Hypothalamus (tissue), 51 donors: ENCODE data around the gene GRIK3.

Source experiments
- DNase-seq, 51 donors: peaks; one replicate each; lab custom pipeline; 2025; lab: John Stamatoyannopoulos, UW

Gene GRIK3

GRCh38 chr1:36982709-36983108 is 51.6 kb downstream of the GRIK3 start:
- peak in 17 of 51 donors; percentile 8 to 41 (median 30) for DNase-seq

- peak in 2 of 51 donors; percentile 15 to 33 for DNase-seq
Measured at GRCh38 chr1:36981771-36982622, 52.3 kb downstream of the GRIK3 start.

GRCh38 chr1:36981126-36981525 is 53.2 kb downstream of the GRIK3 start:
- no peak for DNase-seq

- no peak for DNase-seq
Measured at GRCh38 chr1:36977731-36978406, 56.4 kb downstream of the GRIK3 start.

- DNase-seq: no peak
Measured at GRCh38 chr1:36975642-36976041, 58.7 kb downstream of the GRIK3 start.

GRCh38 chr1:36973056-36973455 is 61.3 kb downstream of the GRIK3 start:
- no peak for DNase-seq

- DNase-seq: peak in 5 of 51 donors; percentile 10 to 42 (median 18)
Measured at GRCh38 chr1:36971852-36972618, 62.3 kb downstream of the GRIK3 start.

GRCh38 chr1:36968730-36969129 is 65.6 kb downstream of the GRIK3 start:
- peak in 1 of 51 donors; percentile 35 for DNase-seq

GRCh38 chr1:36966242-36966641 is 68.1 kb downstream of the GRIK3 start:
- DNase-seq: peak in 1 of 51 donors; percentile 7

GRCh38 chr1:36965275-36966159 is 68.8 kb downstream of the GRIK3 start:
- DNase-seq: no peak

- DNase-seq: no peak
Measured at GRCh38 chr1:36964830-36965229, 69.5 kb downstream of the GRIK3 start.

GRCh38 chr1:36963006-36963405 is 71.3 kb downstream of the GRIK3 start:
- DNase-seq: peak in 16 of 51 donors; percentile 10 to 66 (median 38)

GRCh38 chr1:36961062-36961615 is 73.2 kb downstream of the GRIK3 start:
- no peak for DNase-seq

GRCh38 chr1:36956570-36956969 is 77.7 kb downstream of the GRIK3 start:
- peak in 1 of 51 donors; percentile 15 for DNase-seq

GRCh38 chr1:36955016-36955415 is 79.3 kb downstream of the GRIK3 start:
- no peak for DNase-seq

GRCh38 chr1:36953061-36953460 is 81.3 kb downstream of the GRIK3 start:
- DNase-seq: no peak

- no peak for DNase-seq
Measured at GRCh38 chr1:36951761-36952160, 82.6 kb downstream of the GRIK3 start.

- DNase-seq: peak in 2 of 51 donors; percentile 3 to 10
Measured at GRCh38 chr1:36951292-36951750, 83.0 kb downstream of the GRIK3 start.

GRCh38 chr1:36950604-36951291 is 83.6 kb downstream of the GRIK3 start:
- DNase-seq: no peak
